GM19043 (cell line): ENCODE measurements around the gene PLCD3.

Experiments used
- ATAC-seq: cut with Tn5 transposase; IDR thresholded peaks from one replicate; pipeline ENCODE4 v1.9.1; 2021; ENCODE audit warnings: low read depth; ENCODE audit not compliant: unreplicated experiment

Gene PLCD3

DNA sequence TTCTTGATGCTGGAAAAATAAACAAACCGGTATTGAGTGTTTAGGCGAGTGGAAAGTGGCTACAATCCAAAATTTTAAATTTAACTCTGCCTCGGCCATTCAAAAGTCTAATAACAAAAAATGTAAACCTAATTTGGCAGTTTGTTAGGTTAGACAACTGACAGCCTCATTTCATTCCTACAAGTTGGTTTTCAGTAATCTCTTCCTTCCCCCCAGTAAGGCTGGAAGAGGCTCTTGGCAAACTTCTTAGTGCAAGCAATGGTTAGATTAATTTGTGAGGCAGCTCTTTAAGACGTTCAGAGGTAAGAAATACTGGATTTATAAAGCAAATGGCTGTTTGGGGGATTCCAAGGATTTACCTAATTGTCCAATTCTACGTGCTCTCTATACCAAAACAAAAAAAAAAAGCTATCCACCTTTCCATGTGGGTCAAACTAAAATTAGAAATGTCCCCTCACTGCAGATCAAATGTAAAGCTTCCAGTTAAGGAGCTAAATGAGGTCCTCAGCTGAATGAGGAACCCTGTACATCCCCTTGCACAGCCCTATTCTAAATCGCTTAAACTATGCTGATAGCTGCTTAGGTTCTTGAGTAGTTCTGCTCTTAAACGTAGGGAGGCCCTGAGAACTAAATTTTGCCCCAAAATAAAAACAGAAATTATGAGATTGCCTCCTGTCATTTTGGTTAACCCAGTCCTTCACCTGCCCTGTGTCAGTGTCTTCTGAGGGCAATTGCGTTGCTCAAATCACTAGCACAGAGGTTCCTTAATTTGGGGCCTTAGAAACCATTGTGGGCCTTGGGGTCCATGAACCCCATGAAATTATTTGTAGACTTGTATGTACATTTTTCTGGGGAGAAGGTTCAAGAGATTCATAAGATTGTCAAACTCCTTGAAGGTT lies 18.8 kb upstream of the PLCD3 start:
- ATAC-seq, result no peak

DNA sequence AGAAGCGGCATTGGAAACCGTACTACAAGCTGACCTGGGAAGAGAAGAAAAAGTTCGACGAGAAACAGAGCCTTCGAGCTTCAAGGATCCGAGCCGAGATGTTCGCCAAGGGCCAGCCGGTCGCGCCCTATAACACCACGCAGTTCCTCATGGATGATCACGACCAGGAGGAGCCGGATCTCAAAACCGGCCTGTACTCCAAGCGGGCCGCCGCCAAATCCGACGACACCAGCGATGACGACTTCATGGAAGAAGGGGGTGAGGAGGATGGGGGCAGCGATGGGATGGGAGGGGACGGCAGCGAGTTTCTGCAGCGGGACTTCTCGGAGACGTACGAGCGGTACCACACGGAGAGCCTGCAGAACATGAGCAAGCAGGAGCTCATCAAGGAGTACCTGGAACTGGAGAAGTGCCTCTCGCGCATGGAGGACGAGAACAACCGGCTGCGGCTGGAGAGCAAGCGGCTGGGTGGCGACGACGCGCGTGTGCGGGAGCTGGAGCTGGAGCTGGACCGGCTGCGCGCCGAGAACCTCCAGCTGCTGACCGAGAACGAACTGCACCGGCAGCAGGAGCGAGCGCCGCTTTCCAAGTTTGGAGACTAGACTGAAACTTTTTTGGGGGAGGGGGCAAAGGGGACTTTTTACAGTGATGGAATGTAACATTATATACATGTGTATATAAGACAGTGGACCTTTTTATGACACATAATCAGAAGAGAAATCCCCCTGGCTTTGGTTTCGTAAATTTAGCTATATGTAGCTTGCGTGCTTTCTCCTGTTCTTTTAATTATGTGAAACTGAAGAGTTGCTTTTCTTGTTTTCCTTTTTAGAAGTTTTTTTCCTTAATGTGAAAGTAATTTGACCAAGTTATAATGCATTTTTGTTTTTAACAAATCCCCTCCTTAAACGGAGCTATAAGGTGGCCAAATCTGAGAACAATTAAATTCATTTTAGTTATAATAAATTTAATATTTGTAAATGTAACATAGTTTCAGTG lies 17.7 kb upstream of the PLCD3 start:
- ATAC-seq, result no peak

DNA sequence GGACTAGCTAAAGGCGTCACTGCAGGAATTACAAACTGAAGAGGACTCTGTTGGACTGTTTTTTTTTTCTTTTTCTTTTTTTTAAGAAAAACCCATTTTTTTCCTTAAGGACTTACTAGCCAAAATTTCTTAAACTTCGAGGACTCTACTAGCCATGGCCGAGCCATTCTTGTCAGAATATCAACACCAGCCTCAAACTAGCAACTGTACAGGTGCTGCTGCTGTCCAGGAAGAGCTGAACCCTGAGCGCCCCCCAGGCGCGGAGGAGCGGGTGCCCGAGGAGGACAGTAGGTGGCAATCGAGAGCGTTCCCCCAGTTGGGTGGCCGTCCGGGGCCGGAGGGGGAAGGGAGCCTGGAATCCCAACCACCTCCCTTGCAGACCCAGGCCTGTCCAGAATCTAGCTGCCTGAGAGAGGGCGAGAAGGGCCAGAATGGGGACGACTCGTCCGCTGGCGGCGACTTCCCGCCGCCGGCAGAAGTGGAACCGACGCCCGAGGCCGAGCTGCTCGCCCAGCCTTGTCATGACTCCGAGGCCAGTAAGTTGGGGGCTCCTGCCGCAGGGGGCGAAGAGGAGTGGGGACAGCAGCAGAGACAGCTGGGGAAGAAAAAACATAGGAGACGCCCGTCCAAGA lies 16.8 kb upstream of the PLCD3 start:
- no peak for ATAC-seq

DNA sequence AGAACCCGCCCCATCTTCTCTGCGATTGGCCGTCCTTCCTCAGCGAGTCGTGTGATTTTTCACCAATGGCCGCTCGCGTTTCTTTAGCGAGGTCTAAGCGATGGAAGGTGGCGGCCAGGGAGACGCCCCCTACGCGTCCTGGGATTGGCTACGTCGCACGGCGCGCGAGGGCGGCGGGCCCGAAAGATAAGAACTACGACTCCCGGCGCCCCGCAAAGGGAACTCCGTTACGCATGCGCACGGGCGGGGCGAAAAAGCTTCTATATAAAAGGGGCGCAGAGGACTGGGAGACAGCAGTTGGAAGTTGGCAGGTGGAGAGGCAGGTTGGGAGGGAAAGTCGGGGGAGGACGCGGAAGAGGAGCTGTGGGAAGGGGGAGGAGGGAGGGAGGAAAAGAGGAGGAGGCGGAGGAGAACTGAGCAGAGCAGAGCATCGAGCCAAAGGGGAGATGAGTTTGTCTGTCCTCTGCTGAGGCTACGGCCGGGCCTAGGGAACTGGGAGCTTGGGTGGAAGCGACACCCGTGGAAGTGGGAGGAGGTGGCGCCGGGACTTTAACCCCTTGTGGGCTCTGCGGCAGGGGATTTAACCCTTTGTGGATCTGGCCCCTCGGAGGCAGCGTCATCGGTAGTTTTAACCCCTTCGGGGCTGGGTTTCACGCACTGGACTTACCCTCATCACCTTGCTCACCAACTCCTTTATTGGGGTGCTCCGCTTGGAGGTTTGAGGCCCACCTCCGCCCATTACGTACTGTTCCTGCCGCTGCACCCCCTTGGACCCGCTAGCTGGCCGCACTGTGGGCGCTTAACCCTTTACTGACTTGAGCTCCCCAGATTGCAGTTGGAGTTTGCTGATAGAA lies 16.1 kb upstream of the PLCD3 start, which contains the start of gene HEXIM1:
HEXIM1 (plus strand) TSS at position 293 of the 854 bp plus-strand sequence. CDS start 716 bp downstream, outside the sequence.
- ATAC-seq, result peak; percentile 67

DNA sequence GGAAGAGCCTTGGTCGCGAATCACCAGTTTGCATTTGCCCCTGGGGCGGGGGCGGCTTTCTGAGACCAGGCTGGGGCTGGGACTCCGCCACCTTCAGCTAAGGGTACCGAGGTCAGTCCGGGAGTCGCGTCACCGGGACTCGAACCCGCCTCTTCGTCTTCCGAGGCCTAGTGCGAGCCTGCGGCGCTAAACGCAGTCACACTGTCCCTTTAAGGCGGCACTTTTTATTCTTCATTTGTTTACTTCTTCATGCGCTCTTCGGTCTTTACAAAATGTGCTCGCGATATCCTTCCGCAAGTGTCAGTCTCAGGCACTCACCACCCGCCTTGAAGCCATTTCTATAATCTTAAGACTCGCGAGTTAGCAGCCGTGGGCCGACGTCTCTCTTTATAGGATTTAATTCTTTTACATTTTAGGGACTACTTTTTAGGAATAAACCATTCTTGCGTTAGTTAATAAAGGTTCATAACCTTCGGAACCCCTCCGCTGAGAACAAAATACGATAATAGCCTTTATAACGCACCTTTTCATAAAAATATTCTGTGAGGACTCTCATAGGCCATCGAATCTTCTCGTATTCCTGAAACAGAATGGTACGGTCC lies 15.4 kb upstream of the PLCD3 start:
- no peak for ATAC-seq

DNA sequence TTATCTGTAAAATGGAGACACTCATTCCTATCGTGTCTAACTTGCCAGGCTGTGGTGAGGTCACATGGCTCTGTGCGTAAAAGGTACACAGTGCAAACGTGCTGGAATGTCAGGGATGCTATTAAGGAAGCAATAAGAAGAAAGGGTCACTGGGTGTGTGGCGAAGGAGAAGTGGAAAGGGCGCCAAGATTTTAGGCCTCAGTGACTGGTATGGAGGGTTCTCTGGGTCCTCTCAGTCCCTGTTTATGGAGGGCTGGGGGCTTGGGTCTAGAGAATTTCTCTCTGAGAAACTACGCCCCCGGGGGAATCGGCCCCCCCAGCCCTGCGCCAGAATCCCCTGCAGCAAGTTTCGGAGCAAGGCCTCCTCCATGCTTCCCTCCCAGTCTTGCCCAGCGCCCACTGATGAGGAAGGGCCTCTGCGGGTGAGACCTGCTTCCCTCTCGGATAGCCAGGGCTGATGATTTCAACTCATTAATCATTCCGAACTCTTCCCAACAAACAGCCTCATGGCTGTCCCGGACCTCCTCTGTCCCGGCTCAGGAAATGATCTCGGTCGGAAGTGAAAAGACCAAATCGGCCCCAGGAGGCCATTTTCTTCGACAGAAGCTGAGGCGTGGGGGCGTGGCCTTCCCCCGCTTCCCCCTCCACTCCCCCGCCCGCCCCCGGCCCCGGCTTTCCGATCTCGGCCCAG lies 14.7 kb upstream of the PLCD3 start:
- no peak for ATAC-seq

DNA sequence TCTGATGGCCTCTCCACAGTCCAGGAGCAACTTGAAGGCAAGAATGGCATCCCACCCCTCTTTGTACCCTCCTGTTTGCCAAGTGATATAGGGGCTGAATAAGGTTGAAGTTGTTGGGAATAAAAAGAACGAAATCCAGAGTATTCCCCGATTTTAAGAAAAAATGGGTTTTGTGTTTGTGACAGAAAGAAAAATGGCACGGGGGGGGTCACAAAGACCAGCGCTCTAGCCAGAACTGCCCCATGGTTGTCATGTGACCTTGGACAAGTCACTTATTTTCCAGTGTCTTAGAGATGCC lies 14.2 kb upstream of the PLCD3 start:
- ATAC-seq, result no peak

DNA sequence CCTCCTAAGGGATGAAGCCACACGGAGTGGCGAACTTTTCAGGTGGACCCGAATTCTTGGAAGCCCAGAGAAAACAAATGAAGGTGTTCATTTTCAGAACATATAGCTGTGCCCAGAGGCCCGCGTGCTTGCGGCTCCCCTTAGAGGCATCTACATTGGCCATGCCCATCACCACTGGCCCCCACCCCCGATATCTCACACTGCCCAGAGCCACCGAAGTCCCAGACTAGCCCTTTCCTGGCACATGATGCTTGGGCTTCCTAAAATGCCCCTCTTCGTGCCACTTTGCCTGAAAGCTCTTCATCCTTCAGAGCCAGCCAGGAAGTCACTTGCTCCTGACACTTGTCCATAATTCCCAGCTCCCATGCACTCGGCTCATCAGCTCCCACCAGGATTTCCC lies 13.9 kb upstream of the PLCD3 start:
- no peak for ATAC-seq

DNA sequence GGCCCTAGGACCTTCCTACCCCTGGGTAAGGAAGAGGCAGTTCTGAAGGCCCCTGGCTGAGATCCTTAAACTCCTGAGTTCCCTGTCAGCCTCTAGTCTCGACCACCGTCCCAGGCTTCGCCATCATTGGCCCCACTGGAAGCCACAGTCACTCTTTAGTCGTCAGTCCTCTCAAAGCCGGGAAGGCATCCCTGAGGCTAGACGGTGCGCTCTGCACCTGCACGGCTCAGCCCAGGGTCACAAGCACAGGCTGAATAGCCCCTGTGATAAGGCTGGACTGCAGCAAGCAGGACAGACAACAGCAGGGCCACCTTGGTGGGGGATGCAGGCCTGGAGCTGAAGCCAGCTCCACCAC lies 12.7 kb upstream of the PLCD3 start:
- ATAC-seq, result no peak

DNA sequence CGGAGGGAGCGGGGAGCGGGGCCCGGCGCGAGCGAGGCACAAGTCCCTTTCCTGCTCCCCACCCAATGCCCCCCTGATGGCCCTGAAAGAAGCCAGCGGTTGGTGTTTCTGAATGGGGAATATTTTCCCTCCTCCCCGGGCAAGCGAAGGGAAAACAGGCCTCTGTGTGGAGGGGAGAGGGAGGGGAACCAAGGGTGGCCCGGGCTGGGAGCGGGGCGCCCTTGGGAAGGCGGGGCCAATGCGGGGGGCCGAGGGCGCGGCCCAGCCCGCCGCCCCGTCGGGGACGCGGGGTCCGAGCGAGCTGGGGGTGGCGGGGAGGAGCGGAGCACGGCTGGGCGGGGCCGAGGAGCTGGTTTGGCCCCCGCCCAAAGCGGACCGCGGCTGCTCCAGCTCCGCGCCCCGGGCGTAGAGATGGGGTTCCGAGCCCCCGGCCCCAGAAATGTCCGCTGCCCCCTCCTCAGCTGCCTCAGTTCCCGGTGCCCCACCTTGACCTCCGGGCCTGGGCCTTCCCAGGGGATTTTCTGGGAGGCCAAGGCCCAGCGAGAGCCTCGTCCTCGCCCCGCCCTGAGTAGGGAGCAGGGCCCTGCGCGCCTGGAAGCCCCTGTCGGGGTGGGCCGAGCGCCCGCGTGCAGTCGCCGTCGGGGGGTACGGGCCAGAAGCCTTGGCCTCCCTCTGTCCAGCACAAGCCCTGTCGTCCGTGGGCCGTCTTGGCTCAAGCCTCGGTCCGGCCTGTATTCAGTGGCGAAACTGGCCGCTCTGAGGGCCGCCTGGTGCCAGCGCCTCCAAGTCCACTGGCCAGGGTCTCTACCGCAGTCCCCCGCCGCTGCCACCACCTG lies 12.1 kb upstream of the PLCD3 start:
- no peak for ATAC-seq

DNA sequence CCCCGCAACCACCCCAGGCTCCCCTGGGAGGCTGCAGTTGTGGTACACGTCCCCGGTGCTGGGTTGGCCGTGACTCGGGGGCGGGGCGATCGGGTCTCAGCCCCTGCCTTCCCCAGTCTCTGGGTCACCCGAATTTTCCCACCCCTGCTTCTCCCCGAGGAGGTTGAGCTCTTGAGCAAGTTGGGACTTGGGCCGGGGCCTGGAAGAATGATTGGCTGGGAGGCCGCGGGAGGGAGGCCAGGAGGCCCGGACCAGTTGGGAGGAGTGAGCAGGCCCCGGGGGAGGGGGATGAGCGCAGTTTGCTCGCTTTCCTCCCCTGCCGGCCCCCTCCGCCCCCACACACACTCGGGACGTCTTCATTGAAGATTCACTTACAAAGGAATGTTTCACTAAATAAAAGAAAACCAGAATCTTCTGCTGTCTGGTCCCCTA lies 11.5 kb upstream of the PLCD3 start:
- ATAC-seq, result no peak

DNA sequence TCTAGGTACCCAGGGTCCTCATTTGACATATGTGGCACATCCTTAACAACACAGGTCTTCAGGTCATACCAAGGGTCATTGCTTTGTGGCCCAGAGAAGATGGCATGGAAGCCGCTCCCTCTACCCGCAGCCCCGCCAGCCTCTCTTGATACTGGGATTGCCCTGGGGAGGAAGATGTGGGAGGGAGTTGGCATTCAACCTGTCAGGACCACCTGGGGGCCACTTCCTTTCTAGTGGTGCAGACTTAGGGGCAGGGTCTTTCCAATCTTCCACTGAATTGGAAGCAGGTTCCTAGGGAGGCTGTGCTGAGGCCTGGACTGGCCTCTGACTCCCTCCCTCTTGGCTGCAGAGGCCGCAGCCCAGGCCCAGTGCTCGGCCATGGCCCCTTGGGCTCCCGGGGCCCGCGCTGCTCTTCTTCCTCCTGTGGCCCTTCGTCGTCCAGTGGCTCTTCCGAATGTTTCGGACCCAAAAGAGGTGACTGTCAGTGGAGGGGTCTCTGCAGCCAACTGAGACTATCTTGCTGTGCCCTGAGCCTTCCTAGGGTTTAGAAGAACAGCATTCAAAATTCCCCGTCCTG lies 10.9 kb upstream of the PLCD3 start:
- no peak for ATAC-seq

DNA sequence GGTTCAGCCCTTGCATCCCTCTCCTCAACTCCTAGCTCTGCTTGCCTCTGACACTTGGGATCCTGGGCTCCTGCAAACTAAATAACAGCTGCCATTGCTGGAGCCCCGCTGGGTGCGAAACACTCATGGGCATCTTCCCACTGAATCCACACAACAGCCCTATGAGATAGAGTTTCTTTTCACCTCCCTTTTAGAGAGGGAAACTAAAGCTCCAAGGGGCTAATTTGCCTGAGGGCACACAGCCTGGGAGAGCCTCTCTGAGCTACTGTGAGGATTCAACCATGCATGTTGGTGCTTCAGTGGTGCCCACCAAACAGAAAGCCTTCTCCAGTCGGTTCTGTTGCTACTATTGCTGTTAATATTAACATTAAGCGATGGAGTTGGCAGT lies 7.2 kb upstream of the PLCD3 start:
- no peak for ATAC-seq

DNA sequence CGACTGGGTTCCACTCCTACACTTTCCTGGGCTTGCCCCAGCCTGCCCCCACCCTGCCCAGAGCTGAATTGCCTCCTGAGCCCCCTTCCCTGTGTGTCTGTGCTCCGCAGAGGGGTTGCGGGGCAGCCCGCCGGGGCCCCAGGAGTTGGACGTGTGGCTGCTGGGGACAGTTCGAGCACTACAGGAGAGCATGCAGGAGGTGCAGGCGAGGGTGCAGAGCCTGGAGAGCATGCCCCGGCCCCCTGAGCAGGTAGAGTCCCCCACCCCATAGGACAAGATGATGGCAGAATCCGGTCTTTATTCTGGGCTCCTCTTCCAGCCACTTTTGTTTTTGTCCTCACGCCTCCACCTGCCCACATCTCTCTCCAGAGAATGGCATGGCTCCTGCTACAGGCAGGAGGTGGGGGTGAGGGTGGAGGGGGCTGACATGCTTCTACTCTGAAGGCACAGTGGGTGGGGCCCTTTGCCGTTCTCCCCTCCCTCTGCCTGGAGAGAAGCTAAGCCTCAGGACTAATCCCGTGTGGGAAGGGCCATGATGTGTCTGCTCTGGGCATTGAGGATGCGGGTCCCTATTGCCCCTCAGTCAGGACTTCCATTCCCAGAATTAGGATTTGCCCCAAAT lies 6.7 kb upstream of the PLCD3 start:
- ATAC-seq, result no peak

DNA sequence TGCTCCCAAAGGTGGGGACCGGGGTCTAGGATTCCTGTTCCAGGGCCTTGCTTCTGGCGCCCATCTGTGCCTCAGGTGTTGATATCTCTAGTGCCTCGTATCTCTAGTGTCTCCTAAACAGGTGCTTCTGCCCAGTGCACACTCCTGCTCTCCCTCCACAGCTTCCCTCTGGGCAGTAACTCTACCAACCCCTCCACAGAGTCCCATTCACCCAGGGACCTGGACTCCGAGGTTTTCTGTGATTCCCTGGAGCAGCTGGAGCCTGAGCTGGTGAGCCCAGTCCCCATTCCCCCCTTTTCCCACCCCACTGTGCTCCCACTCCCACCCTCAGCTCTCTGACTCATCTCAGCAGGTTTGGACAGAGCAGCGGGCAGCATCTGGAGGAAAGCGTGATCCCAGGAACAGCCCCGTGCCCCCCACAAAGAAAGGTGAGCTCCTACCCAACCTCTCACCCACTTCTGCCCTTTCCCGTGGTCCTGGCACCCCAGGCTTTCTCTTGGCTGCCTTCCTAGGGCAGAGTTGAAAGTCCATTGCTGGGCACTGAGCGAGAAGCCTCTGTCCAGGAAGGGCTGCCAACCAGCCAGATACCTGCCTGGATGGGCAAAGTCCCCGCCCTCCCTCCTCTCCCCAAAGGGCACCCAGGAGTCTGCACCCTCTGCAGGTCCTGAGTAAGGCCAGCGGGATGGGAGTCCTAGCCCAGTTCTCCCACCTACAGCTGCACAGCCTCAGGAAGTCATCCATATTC lies 5.4 kb upstream of the PLCD3 start:
- no peak for ATAC-seq

DNA sequence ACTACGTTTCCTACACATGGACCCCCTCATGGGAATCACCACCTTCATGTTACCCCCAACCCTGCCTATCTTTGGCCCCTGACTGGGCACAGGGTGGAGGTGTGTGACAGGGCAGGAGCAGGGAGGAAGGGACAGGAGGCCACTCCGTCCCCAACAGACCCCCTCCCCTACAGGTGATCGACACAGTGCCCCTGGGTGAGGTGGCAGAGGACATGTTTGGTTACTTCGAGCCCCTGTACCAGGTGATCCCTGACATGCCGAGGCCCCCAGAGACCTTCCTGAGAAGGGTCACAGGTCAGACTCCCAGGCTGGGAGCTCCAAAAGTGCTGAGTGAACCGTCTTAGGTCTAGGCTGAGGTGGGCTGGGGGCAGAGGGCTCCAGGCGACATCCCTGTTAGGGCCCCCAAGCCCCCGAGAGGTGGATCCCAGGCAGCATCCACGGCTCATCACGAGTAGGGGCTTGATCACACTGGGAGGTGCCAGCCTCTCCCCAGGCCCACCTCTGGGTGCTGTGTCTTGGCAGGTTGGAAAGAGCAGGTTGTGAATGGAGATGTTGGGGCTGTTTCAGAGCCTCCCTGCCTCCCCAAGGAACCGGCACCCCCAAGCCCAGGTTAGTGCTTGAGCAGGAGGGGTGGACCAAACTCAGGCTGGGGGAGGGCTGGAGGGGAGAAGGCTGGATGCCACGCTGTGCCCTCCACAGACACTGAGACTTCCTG lies 4.7 kb upstream of the PLCD3 start:
- ATAC-seq, result no peak
